Measurements from ENCODE around the gene PKN3.
"Not testable (repeated sequence)": the region's sequence is repeated elsewhere in the genome, so short reads cannot be mapped to it uniquely, and the experiment has no call there.

Gene PKN3

DNA sequence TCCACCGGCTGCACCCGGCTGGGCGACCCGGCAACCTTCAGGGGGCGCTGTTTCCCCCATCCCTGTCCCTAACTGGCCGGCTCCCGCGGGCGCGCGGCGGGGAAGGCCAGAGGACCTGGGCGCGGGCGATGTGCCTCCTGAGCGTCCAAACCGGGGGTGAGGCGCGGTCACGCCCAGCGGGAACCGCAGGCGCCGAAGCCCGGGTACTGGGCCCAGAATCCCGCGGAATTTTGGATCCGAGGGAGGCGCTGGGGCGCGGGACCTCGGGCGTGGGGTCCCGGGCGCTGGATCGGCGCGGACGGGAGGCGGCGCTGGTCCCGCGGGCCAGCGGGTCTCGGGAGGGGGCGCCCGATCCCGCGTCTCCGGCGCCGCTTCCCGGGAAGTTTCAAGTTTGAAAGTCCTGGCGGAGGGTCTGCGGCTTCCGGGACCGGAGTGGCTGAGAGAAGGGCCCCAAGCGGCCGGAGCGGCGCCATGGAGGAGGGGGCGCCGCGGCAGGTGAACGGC, at the start of gene PKN3:
PKN3 (plus strand) TSS at position 59 of the 504 bp plus-strand sequence; CDS start at position 472, 413 bp downstream.
- no peak for DNase-seq

DNA sequence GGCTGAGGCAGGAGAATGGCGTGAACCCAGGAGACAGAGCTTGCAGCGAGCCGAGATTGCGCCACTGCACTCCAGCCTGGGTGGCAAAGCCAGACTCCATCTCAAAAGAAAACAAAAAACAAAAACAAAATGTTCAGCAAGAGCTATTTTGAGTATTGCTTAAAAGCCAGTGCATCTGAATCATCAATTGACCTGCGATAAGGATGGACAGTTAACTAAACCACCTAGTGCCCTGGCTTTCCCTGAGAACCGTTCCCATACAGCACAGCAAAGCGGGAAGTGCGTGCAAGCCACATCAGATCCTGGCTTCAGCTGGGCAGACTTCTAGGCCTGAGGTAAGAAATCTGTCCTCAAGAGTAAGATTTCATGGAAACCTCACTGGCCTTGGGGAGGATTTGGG, 48.4 kb upstream of the PKN3 start:
- DNase-seq = no peak

DNA sequence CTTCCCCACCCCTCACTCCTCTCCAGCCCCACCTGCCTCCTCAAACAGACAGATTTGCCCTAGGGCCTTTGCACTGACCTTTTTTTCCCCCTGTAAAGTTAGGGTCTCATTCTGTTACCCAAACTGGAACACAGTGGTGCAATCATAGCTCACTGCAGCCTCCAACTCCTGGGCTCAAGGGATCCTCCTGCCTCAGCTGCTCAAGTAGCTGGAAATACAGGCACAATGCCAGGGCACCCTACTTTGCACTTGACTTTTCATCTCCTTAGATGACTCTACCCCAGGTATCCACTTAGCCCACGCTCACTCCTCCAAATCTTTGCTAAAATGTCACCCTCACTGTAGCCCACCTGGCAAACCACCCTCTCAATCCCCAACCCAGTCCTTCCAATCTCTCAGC, 47.8 kb upstream of the PKN3 start:
- DNase-seq = no peak

DNA sequence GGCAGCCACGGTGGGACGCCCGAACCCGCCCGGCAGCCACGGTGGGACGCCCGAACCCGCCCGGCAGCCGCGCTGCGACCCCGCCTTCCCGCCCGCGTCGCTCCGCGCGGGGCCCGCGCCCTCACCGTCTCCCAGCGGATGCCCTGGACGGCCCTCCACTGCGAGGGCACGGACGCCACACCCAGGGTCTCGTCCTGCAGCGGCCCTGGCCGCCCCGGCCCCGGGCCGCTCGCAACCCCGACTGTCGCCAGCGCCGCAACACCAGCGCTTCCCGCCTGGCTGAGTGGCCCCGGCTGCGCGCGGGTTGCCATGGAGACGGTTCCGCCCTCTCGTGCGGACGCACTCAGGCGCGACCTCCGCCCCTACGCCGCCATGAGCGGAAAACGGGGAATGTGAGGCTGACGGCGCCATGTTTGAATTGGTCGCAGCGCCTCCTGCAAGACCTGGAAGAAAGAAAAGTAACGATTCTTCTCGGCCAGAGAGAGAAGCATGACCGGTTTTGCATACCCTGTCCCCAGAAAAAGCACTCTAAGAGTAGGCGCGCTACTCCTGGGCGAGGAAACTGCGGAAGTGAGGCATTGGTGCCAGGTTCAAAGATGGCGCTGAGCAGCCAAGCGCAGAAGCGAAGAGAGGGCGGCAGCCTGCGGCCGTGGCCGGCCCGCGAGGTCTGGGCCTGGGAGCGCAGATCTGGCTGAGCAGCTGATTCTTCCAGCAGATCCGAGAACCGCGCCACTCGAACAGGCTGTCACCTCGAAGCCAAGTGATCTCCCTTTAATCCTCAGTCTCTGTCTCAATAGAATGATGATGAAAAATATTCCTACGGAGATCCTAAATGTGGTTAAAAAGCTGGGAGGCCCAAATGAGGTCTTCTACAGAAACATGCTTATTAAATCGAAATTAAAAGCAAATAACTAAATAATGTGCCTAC, 45.6 kb upstream of the PKN3 start, which contains the start of gene DYNC2I2:
DYNC2I2 (minus strand) TSS at position 432 of the 928 bp plus-strand sequence; CDS start at position 311, 121 bp downstream.
- DNase-seq = peak; percentile 52

DNA sequence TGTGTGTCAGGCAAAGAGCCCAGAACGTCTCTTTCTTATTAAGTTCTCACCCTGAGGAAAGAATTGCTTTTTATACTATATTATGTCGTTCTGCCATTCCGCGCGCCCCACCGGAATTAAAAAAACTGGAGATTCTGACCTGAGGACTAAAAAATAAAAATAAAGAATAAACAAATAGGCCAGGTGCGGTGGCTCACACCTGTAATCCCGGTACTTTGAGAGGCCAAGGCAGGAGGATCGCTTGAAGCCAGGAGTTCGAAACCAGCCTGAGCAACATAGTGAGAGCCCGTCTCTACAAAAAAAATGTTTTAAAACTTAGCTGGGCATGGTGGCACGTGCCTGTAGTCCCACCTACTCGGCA, 45.0 kb upstream of the PKN3 start:
- DNase-seq = no peak

DNA sequence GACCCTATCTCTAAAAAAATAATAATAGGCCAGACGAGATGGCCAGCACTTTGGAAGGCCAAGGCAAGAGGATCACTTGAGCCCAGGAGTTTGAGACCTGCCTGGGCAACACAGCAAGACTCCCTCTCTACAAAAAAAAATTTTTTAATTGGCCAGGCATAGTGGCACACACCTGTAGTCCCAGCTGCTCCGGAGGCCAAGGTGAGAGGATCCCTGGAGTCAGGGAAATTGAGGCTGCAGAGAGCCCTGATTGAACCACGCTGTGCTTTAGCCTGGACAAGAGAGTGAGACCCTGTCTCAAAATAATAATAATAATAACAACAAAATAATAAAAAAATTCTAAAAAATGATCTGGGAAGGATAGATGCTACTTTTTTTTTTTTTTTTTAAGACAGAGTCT, 44.5 kb upstream of the PKN3 start:
- no peak for DNase-seq

DNA sequence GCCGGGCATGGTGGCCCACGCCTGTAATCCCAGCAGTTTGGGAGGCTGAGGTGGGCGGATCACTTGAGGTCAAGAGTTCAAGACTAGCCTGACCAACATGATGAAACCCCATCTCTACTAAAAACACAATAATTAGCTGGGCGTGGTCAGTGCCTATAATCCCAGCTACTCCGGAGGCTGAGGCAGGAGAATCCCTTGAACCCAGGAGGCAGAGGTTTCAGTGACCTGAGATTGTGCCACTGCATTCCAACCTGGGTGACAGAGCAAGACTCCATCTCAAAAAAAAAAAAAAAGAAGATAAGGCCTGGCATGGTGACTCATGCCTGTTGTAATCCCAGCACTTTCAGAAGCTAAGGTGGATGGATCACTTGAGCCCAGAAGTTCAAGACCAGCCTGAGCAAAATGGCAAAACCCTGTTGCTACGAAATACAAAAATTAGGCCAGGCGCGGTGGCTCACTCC, 35.8 kb upstream of the PKN3 start:
- DNase-seq = not testable (repeated sequence)

DNA sequence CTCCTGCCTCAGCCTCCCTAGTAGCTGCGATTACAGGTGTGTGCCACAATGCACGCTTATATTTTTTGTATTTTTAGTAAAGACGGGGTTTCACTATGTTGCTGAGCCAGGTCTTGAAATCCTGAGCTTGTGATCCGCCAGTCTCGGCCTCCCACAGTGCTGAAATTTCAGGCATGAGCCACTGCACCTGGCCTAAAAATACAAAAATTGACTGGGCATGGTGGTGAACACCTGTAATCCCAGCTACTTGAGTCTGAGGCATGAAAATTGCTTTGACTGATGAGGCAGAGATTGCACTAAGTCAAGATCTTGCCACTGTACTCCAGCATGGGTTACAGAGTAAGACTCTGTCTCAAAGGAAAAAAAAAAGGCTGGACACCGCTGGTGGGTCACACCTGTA, 32.5 kb upstream of the PKN3 start:
- no peak for DNase-seq

DNA sequence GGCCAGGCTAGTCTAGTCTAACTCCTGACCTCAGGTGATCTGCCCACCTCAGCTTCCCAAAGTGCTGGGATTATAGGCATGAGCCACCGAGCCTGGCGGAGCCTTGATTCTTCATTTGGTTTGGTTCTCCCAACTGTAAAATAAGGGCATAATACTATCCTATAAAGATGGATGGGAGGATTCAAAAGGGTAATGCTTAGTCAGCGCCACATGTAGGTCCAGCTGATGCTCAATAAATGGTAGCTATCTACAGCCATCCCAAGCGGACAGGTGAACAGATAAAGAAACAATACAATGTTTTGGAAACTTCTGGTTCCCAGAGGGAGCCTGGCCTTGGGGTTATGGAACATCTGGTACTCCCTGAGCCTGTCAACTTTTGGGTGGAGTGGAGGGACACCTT, 26.9 kb upstream of the PKN3 start:
- no peak for DNase-seq

DNA sequence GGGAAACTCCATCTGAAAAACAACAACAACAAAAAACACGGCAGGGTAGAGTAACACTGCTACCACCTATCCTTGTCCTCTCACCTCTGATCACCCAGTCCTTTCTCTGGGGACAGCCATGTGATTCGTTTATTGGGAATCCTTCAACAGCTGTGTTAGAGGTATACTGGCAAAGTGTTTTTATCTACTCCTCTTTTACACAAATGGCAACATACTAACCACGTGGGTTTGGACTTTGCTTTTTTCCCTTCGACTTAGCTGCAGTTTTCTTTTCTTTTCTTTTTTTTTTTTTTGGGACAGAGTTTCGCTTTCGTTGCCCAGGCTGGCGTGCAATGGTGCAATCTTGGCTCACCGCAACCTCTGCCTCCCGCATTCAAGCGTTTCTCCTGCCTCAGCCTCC, 24.5 kb upstream of the PKN3 start:
- no peak for DNase-seq

DNA sequence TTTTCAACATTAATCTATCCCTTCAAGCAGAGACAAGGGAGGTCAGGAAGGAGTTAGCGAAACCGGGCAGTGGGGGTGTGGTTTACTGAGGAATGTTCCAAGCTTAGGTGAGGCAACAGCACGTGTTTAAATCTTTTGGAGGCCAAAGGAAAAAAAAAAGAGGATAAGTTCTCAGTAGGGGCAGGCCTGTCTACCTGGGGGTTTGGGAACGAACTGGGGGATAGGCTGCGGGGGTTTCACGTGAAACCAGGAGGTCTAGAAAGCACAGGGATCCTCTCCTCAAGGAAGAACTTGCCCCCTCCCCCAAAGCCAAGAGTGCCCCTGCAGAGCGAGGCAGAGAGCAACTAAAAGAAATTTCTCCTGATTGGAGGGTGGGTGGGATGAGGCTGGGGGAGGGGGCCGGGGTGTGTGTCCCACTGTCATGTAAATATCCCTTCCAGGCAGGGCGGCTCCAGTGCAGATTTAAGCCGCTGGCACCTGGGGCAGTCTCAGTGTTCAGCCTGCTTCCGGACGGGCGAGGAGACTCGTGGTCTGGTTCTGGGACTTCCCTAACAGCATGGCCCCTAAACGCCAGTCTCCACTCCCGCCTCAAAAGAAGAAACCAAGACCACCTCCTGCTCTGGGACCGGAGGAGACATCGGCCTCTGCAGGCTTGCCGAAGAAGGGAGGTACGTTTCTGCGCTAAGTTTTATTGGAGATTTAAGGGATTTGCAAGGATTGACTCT, 18.8 kb upstream of the PKN3 start:
- no peak for DNase-seq

DNA sequence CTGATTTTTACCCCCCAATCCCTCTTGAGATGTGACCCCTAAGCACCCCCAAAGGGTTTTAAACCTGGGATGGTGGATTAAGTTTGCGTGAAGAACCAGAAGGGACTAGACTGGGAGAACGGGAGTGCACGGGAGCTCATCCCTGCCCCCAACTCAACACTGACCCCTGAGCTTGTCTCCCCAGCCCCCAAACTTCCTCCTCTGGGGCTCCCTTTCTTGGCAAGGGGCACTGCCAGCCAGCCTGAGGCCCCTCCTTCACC, 18.3 kb upstream of the PKN3 start:
- DNase-seq = no peak

DNA sequence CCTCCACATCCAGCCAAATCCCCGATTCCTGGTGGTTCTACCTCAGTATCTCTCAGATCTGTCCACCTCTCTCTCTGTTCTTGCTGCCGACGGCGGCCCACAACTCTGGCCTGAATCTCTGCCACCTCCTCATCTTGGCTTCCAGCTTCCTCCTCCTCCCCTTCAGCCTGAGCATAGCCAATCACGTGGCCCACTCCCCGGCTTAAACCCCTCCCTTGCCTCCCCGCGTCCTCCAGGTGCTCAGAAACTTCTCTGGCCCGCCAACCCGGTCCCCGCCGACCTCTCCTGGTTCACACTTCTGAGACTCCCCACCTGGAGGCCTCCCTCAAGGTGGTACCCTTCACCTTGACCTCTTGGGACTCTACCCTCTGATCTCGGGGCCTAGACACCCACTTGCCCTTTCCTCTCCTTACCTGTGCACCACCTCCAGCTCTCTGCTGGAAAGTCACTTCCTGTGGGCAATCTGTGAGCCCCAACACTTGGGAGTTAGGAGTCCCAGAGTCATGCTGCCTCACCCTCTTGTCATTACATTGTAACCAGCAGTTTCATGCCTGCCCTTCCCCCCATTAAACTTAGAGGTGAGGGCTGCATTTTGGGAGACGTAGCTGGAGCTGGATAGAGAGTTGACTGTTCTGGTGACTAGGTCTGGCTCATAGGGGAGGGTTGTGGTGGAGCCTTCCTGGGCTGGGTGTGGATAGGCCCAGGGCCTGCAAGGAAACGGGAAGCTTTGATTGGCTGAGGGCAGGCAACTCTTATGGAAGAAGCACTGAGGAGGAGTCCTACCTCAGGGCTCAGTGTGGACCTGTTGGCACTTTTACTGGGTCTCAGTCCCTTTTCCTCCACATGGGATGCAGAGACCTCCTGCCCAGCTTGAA, 17.7 kb upstream of the PKN3 start:
- DNase-seq = peak; percentile 82

DNA sequence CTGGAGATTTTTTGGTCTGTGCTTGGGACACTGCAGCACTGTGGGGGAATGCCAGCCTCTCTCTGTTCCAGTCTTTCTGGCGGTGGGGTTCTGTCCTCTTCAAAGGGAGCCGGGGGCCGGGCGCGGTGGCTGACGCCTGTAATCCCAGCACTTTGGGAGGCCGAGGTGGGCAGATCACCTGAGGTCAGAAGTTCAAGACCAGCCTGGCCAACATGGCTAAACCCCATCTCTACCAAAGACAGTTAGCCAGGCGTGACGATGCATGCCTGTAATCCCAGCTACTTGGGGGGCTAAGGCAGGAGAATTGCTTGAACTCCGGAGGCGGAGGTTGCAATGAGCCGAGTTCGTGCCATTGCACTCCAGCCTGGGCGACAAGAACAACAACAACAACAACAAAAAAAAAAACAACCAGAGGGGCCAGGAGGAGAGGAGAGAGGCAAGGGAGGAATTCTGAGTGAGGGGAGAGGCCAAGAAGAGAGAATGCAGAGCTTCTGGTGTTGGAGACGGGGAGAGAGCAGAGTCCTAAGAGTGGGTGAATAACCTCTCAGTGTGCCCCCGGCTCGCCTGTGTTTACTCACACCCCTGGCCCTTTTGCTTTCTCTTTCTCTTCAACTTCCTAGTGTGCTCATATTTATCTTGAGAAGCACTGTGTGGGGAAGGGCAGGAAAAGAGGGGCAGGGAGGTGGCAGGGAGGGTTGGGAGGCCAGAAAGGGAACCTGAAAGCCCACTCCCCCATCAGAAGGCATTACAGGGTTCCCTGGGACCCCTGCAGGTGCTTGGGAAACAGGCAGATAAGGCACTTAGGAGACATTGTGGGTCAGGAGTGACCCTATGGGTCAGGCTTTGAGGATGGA, 16.4 kb upstream of the PKN3 start:
- DNase-seq = no peak

DNA sequence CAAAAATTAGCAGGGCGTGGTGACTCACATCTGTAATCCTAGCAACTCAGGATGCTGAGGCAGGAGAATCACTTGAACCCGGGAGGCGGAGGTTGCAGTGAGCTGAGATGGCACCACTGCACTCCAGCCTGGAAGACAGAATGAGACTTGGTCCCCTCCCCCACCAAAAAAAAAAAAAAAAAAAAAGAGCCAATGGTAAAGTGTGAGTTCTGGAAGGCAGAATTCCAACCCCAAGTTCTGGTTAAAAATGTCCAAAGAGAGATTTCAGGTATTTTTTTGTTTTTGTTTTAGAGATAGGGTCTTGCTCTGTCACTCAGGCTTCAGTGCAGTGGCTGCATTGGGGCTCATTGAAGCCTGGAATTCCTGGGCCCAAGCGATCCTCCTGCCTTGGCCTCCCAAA, 14.8 kb upstream of the PKN3 start:
- DNase-seq = no peak

DNA sequence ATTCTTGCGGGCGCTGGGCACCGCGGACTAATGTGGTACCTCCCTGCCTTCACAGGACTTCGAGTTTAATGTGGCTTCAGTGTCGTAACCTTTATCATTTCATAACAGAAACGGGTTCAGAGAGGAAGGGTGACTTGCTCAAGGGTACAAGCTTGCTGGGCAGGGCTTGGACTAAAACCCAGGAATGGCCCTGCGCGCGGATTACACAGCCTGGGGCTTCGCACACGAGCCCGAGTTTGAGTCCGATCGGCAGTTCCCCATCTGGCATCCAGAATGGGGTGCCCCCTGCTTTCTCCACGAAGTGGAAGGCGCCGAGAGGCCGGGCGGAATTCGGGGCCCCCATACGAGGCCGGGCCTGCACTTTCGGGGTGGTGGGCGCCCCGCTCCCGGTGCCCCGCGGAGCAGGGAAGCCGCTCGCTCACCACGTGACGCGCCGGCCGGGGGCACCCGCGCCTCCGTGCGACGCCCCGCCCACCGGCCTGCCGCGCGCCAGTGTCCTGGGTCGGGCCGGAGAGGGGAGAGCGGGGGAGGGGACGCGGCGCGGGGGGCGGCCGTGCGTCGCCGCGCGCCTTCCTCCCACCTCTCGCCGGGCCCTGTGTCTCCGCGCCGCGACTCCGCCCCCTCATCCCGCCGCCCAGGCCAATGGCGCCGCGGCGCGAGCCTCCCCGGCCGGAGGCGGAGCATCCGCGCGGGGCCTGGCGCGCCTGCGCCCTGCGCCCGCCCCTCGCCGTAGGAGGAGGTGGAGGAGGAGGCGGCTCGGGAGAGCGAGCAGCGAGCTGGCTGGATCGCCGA, 13.6 kb upstream of the PKN3 start, which contains the start of gene SET:
SET (plus strand) TSS at position 722 of the 792 bp plus-strand sequence. CDS start 361 bp downstream, outside the sequence.
- DNase-seq = peak; percentile 41

DNA sequence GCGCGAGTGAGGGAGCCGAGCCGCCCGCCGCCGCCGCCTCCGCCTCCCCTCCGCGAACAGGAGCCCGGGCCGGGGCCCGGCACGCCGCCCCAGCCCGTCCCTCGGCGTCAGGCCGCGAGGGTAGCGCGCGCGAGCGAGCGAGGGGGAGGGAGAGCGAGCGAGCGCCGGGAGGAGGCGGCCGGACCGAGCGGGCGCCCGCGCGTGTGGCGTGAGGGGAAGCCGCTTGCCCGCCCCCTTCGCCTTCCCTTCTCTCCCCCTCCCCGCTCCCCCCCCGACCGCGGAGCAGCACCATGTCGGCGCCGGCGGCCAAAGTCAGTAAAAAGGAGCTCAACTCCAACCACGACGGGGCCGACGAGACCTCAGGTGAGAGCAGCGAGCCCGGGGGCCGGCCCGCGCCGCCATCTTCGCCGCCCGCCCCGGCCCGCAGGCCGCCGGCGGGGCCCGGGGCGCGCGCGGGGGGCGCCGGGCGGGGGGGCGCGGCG, 13.0 kb upstream of the PKN3 start:
- DNase-seq = no peak

DNA sequence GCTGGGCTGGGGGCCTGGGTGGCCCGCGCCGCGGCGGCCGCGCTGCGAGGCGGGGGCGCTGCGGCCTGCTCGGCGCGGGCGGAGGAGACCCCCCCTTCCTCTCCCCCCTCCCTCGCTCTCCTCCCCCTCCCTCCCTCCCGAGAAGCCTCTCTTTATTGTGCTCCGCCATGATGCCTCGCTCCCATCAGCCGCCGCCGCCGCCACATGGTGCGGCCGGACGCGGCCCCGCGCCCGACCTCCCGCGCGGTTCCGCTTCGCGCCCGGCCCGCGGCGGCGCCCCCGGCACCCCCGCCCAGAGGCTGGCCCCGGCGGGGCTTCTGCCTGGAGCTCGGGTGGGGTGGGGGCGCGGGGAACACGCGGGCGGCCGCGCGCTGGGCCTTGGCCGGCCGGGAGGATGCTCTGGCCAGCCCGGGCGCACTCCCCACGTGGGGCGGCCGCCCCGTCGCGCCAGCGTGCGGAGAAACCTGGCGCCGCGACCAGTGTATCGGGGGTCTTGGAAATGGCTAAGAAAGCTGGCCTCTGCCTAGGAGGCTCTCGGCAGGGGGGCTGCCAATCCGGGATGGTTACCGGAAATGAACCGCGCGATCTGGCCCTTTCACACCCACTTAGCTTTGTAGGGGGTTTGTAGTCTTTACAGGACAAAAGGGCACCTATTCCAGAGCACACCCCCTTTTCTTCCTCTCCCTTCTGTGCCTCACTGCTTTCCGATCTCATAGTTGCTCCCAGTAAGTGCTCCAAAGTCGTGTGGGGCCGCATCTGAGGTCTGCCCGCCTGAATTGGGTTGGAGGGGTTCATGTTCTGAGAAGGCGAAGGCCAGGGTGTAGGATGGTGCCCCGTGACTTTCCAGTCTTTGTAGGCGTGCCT, 12.3 kb upstream of the PKN3 start:
- peak; percentile 12 for DNase-seq

DNA sequence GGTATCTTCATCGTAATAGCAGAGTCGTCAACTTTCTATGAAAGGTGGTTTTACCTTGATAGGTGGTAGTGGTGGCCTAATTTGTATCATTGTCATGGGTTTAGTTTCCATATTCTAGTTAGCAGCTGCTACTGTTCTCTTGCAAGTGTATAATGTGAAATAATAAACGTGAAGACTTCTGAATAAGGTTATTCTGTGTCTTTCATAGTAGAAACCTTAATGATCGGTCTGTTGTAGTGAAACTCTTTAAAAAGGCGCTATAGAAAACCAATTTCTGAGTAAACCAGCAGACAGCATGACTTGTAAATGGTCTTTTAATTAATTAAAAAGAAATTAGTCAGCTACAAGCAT, 11.6 kb upstream of the PKN3 start:
- DNase-seq = no peak

DNA sequence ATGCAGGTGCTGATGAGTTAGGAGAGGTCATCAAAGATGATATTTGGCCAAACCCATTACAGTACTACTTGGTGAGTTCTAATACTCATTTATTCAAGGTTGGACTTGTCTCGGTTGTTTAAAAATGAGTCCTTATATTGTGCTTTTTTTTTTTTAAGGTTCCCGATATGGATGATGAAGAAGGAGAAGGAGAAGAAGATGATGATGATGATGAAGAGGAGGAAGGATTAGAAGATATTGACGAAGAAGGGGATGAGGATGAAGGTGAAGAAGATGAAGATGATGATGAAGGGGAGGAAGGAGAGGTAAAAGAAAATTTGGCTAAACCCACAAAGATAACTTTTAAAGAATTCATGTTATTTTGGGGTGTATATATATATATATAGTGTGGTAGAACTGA, 8.6 kb upstream of the PKN3 start:
- not testable (repeated sequence) for DNase-seq
